Coronary artery (tissue), 2 donors: ENCODE results near the gene LAMC3.

Experiments
- DNase-seq: peaks from one replicate; pipeline ENCODE4 v3.0.0-alpha.2; 2017; ENCODE audit warnings: low spot score
- H3K27ac ChIP-seq, 2 donors: fragments of 200-600 bp; sonication (generic); one replicate each; pipeline ENCODE4 v1.5.1; 2016 to 2019
- H3K4me3 ChIP-seq: fragments of 200-600 bp; sonication (generic); 2 replicates; pipeline ENCODE4 v1.5.1; 2016; ENCODE audit warnings: mild to moderate bottlenecking, moderate library complexity
- CTCF ChIP-seq: fragments of 200-600 bp; sonication (generic); IDR thresholded peaks from one replicate; pipeline ENCODE4 v1.5.1; 2019; ENCODE audit warnings: antibody characterized with exemption

The LAMC3 gene

GRCh38 chr9:131062969-131063368 is 54.0 kb downstream of the LAMC3 start:
- no peak for DNase-seq
- Histone ChIP-seq H3K4me3 (no peak overlapping the region), H3K27ac (no peak overlapping the region)
- no peak for TF ChIP-seq CTCF

- no peak for TF ChIP-seq CTCF
- H3K27ac ChIP-seq: no peak overlapping the region
- DNase-seq: no peak
- H3K4me3 ChIP-seq: no peak overlapping the region
Observed at GRCh38 chr9:131065599-131065998, 56.6 kb downstream of the LAMC3 start.

GRCh38 chr9:131067625-131068024 is 58.7 kb downstream of the LAMC3 start:
- no peak overlapping the region for H3K27ac ChIP-seq
- TF ChIP-seq CTCF: no peak
- no peak overlapping the region for H3K4me3 ChIP-seq
- no peak for DNase-seq

GRCh38 chr9:131068076-131068816 is 59.3 kb downstream of the LAMC3 start:
- Histone ChIP-seq H3K27ac (no peak overlapping the region), H3K4me3 (no peak overlapping the region)
- DNase-seq: no peak
- no peak for TF ChIP-seq CTCF

GRCh38 chr9:131069699-131070098 is 60.7 kb downstream of the LAMC3 start:
- DNase-seq: no peak
- Histone ChIP-seq H3K27ac (no peak overlapping the region), H3K4me3 (no peak overlapping the region)
- TF ChIP-seq CTCF: no peak

GRCh38 chr9:131072107-131072870 is 63.3 kb downstream of the LAMC3 start:
- Histone ChIP-seq H3K27ac (no peak overlapping the region), H3K4me3 (no peak overlapping the region)
- no peak for TF ChIP-seq CTCF
- DNase-seq: no peak

- no peak for DNase-seq
- Histone ChIP-seq H3K27ac (no peak overlapping the region), H3K4me3 (no peak overlapping the region)
- TF ChIP-seq CTCF: no peak
Observed at GRCh38 chr9:131072871-131073237, 63.9 kb downstream of the LAMC3 start.
